ENCODE data around the gene ACSS1.

ACSS1 gene

GRCh38 chr20:25046181-25046641 is 11.7 kb downstream of the ACSS1 start:
- DNase-seq (ENCODE audit: low read depth in 2 of 2) = no peak

GRCh38 chr20:25045343-25045712 is 12.6 kb downstream of the ACSS1 start:
- no peak for DNase-seq (ENCODE audit: low read depth in 2 of 2)

- DNase-seq (ENCODE audit: low read depth in 2 of 2) = no peak
Observed at GRCh38 chr20:25044660-25045342, 13.1 kb downstream of the ACSS1 start.

- DNase-seq (ENCODE audit: low read depth in 2 of 2) = no peak
Observed at GRCh38 chr20:25044261-25044560, 13.7 kb downstream of the ACSS1 start.

- DNase-seq (ENCODE audit: low read depth in 2 of 2) = no peak
Observed at GRCh38 chr20:25043499-25044260, 14.3 kb downstream of the ACSS1 start.

GRCh38 chr20:25042531-25043498 is 15.1 kb downstream of the ACSS1 start:
- DNase-seq (ENCODE audit: low read depth in 2 of 2) = no peak

GRCh38 chr20:25041813-25042530 is 16.0 kb downstream of the ACSS1 start:
- DNase-seq (ENCODE audit: low read depth in 2 of 2) = no peak

- DNase-seq (ENCODE audit: low read depth in 2 of 2) = peak in 1 of 2 experiments; percentile 32
Observed at GRCh38 chr20:25040438-25040831, 17.5 kb downstream of the ACSS1 start.

GRCh38 chr20:25039697-25040437 is 18.1 kb downstream of the ACSS1 start:
- DNase-seq (ENCODE audit: low read depth in 2 of 2) = no peak

GRCh38 chr20:25038591-25039015 is 19.3 kb downstream of the ACSS1 start:
- no peak for DNase-seq (ENCODE audit: low read depth in 2 of 2)

GRCh38 chr20:25038103-25038410 is 19.9 kb downstream of the ACSS1 start:
- DNase-seq (ENCODE audit: low read depth in 2 of 2) = no peak

GRCh38 chr20:25037288-25038102 is 20.4 kb downstream of the ACSS1 start:
- no peak for DNase-seq (ENCODE audit: low read depth in 2 of 2)

- DNase-seq (ENCODE audit: low read depth in 2 of 2) = no peak
Observed at GRCh38 chr20:25036331-25036936, 21.5 kb downstream of the ACSS1 start.

GRCh38 chr20:25035921-25036320 is 22.0 kb downstream of the ACSS1 start:
- no peak for DNase-seq (ENCODE audit: low read depth in 2 of 2)

- no peak for DNase-seq (ENCODE audit: low read depth in 2 of 2)
Observed at GRCh38 chr20:25033924-25034300, 24.0 kb downstream of the ACSS1 start.

- DNase-seq (ENCODE audit: low read depth in 2 of 2) = no peak
Observed at GRCh38 chr20:25033265-25033923, 24.5 kb downstream of the ACSS1 start.

GRCh38 chr20:25032478-25033264 is 25.3 kb downstream of the ACSS1 start:
- no peak for DNase-seq (ENCODE audit: low read depth in 2 of 2)

- DNase-seq (ENCODE audit: low read depth in 2 of 2) = no peak
Observed at GRCh38 chr20:25032065-25032477, 25.9 kb downstream of the ACSS1 start.

Measured in fibroblast of skin of left biceps (primary cell).